HL-60 (cell line): ENCODE data around the gene ELMOD3.
"Not testable (repeated sequence)": the region's sequence is repeated elsewhere in the genome, so short reads cannot be mapped to it uniquely, and the experiment has no call there.

Experiments
- DNase-seq, 2 experiments: peaks; one replicate each; pipeline ENCODE4 v3.0.0-alpha.2; 2010 to 2020; ENCODE audit warnings: low read depth in 1 of 2, low spot score in 1 of 2
- H3K27ac ChIP-seq: fragments of 250-450 bp; sonication (Bioruptor Pico); replicated peaks from 2 replicates; pipeline ENCODE4 v1.5.1; 2020; ENCODE audit warnings: mild to moderate bottlenecking, moderate library complexity
- H3K27me3 ChIP-seq: fragments of 250-450 bp; sonication (Bioruptor Pico); 2 replicates; pipeline ENCODE4 v1.5.1; 2021; ENCODE audit warnings: mild to moderate bottlenecking, moderate library complexity; ENCODE audit not compliant: insufficient read depth, poor library complexity, severe bottlenecking
- H3K4me3 ChIP-seq: replicated peaks from 2 replicates; pipeline ENCODE4 v1.5.1; 2011; ENCODE audit warnings: mild to moderate bottlenecking, control low read depth, low read length; ENCODE audit not compliant: insufficient read depth
- CTCF ChIP-seq: IDR thresholded peaks from one replicate; pipeline ENCODE4 v1.5.1; 2011; ENCODE audit warnings: low read length, control low read depth, inconsistent platforms; ENCODE audit not compliant: insufficient read depth
- GABPA ChIP-seq: IDR thresholded peaks from 2 replicates; pipeline ENCODE4 v1.6.1; 2012; ENCODE audit warnings: low read depth
- POLR2AphosphoS5 ChIP-seq: IDR thresholded peaks from 2 replicates; pipeline ENCODE4 v1.6.1; 2012; ENCODE audit warnings: low read depth
- REST ChIP-seq: IDR thresholded peaks from 2 replicates; pipeline ENCODE4 v1.6.1; 2012; ENCODE audit warnings: low read depth; ENCODE audit not compliant: insufficient replicate concordance
- SPI1 ChIP-seq: IDR thresholded peaks from 2 replicates; pipeline ENCODE4 v1.6.1; 2012; ENCODE audit warnings: low read depth, mild to moderate bottlenecking, borderline replicate concordance

The ELMOD3 gene

GRCh38 chr2:85411405-85411748, 56.8 kb downstream of the ELMOD3 start:
- TF ChIP-seq POLR2AphosphoS5 = no peak
- no peak for TF ChIP-seq REST
- TF ChIP-seq GABPA = no peak
- TF ChIP-seq CTCF = no peak
- no peak for TF ChIP-seq SPI1
- Histone ChIP-seq H3K4me3 (no peak overlapping the region), H3K27ac (no peak overlapping the region), H3K27me3 (no peaks in the 10 kb centered on the region)
- no peak for DNase-seq

- TF ChIP-seq CTCF (no peak), SPI1 (no peak), POLR2AphosphoS5 (no peak), REST (no peak), GABPA (no peak)
- Histone ChIP-seq H3K4me3 (no peak overlapping the region), H3K27me3 (no peaks in the 10 kb centered on the region), H3K27ac (no peak overlapping the region)
- no peak for DNase-seq
These were observed 59.2 kb downstream of the ELMOD3 start for GRCh38 chr2:85413592-85414420.

- not testable (repeated sequence) for H3K27me3 ChIP-seq, DNase-seq, H3K27ac ChIP-seq, H3K4me3 ChIP-seq
These were observed 59.8 kb downstream of the ELMOD3 start for GRCh38 chr2:85414421-85414759.

GRCh38 chr2:85414761-85415553, 60.4 kb downstream of the ELMOD3 start:
- H3K27ac ChIP-seq = no peak overlapping the region

More at GRCh38 chr2:85414761-85415553, 60.4 kb downstream of the ELMOD3 start:
- Histone ChIP-seq H3K4me3 (no peak overlapping the region), H3K27me3 (no peaks in the 10 kb centered on the region)
- DNase-seq = no peak
- no peak for TF ChIP-seq CTCF
- no peak for TF ChIP-seq POLR2AphosphoS5
- TF ChIP-seq SPI1 = no peak
- no peak for TF ChIP-seq GABPA
- TF ChIP-seq REST = no peak
